Measurements from ENCODE around the gene GHITM.

DNA sequence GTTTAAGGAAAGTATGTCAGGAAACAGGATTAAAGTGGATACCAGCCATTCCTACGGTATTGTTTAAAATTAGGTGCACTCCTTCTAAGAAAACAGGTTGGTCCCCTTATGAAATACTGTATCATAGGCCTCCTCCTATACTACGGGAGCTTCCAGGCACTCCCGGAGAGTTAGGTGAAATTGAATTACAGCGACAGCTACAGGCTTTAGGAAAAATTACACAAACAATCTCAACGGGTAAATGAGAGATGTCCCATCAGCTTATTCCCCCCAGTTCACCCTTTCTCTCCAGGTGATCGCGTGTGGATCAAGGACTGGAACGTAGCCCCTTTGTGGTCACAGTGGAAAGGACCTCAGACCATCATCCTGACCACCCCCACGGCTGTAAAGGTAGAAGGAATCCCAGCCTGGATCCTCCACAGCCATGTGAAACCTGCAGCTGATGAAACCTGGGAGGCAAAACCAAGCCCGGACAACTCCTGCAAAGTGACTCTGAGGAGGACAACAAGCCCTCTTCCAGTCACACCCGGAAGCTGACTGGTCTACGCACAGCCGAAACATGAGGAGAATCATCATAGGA lies 25.1 kb upstream of the GHITM start:
- TF ChIP-seq POLR2AphosphoS5 (IDR thresholded peaks at IDR 0.05; ENCODE audit: low read depth, low read length) (no peak), TAF1 (IDR thresholded peaks at IDR 0.05; ENCODE audit: borderline replicate concordance, insufficient read depth, low read length) (no peak)
- TF ChIP-seq, protein P1, sequence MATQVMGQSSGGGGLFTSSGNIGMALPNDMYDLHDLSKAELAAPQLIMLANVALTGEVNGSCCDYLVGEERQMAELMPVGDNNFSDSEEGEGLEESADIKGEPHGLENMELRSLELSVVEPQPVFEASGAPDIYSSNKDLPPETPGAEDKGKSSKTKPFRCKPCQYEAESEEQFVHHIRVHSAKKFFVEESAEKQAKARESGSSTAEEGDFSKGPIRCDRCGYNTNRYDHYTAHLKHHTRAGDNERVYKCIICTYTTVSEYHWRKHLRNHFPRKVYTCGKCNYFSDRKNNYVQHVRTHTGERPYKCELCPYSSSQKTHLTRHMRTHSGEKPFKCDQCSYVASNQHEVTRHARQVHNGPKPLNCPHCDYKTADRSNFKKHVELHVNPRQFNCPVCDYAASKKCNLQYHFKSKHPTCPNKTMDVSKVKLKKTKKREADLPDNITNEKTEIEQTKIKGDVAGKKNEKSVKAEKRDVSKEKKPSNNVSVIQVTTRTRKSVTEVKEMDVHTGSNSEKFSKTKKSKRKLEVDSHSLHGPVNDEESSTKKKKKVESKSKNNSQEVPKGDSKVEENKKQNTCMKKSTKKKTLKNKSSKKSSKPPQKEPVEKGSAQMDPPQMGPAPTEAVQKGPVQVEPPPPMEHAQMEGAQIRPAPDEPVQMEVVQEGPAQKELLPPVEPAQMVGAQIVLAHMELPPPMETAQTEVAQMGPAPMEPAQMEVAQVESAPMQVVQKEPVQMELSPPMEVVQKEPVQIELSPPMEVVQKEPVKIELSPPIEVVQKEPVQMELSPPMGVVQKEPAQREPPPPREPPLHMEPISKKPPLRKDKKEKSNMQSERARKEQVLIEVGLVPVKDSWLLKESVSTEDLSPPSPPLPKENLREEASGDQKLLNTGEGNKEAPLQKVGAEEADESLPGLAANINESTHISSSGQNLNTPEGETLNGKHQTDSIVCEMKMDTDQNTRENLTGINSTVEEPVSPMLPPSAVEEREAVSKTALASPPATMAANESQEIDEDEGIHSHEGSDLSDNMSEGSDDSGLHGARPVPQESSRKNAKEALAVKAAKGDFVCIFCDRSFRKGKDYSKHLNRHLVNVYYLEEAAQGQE (IDR thresholded peaks at IDR 0.05; ENCODE audit: insufficient read depth in 1 of 2, low read depth in 2 of 2, low read length in 2 of 2) = no peak

Data from PFSK-1 (cell line).